BJ (cell line): ENCODE results near the gene NAV2. TPM values are rescaled to one million over a fixed set of nuclear protein-coding genes. Genes with fewer than 3 reads are reported as not detected.

Experiments used
- CTCF ChIA-PET: fragments of 350-600 bp; formaldehyde crosslinking; extraction: SDS; loops from one replicate; lab custom pipeline; 2021; ENCODE audit warnings: antibody characterized with exemption, inconsistent platforms; lab: Yijun Ruan, JAX
- POLR2A ChIA-PET: fragments of 300-600 bp; sonication (Branson Sonifier 250); formaldehyde crosslinking; extraction: SDS; loops from one replicate; lab custom pipeline; 2021; ENCODE audit warnings: antibody characterized with exemption; lab: Charles Lee
- DNase-seq: peaks from one replicate; pipeline ENCODE4 v3.0.0-alpha.2; 2011; ENCODE audit warnings: low read depth
- H3K27me3 ChIP-seq: 2 replicates; pipeline ENCODE4 v1.6.0; 2011; ENCODE audit warnings: low read length; ENCODE audit not compliant: control insufficient read depth, insufficient read depth
- H3K36me3 ChIP-seq: 2 replicates; pipeline ENCODE4 v1.5.1; 2011; ENCODE audit warnings: low read length; ENCODE audit not compliant: control insufficient read depth, insufficient read depth
- H3K4me3 ChIP-seq: 2 replicates; pipeline ENCODE4 v1.5.1; 2011; ENCODE audit warnings: low read depth, mild to moderate bottlenecking, control low read depth, low read length
- CTCF ChIP-seq: IDR thresholded peaks from 2 replicates; pipeline ENCODE4 v1.5.1; 2011; ENCODE audit warnings: low read depth, mild to moderate bottlenecking, control low read depth, inconsistent platforms, low read length, moderate library complexity; ENCODE audit not compliant: insufficient read depth
- polyA plus RNA-seq: library from polyadenylated mRNA; depleted of rRNA; stranded (reverse); fragments of >200 nt; gene quantifications from 2 replicates; pipeline ENCODE4 v1.2.3, GENCODE V29; 2011

NAV2 gene
- polyA plus RNA-seq, 1 experiment = 6.1 TPM

GRCh38 chr11:20034941-20035340, 322.3 kb downstream of the NAV2 start:
- TF ChIP-seq CTCF = no peak
- CTCF ChIA-PET = interaction anchor here (1.1 kb wide), 1 partner anchor 76 kb away, joined by 4 read pairs; no protein-coding TSS in a partner anchor
- Histone ChIP-seq H3K27me3 (no peaks in the 10 kb centered on the region), H3K4me3 (no peak overlapping the region), H3K36me3 (peaks cover 9% of the 10 kb centered on the region)
- no peak for DNase-seq
- POLR2A ChIA-PET = no interaction called here

GRCh38 chr11:20035375-20035700, 322.7 kb downstream of the NAV2 start:
- H3K27me3 ChIP-seq = no peaks in the 10 kb centered on the region
- peaks cover 9% of the 10 kb centered on the region for H3K36me3 ChIP-seq
- ChIA-PET CTCF (interaction anchor here (1.0 to 1.1 kb wide), 2 partner anchors 48 to 76 kb away, joined by 3 to 4 read pairs; no protein-coding TSS in a partner anchor), POLR2A (no interaction called here)
- no peak for DNase-seq
- TF ChIP-seq CTCF = no peak
- H3K4me3 ChIP-seq = no peak overlapping the region

- ChIA-PET CTCF (interaction anchor here (1.0 to 1.7 kb wide), 3 partner anchors 48 to 75 kb away, joined by 3 to 5 read pairs (median 4); no protein-coding TSS in a partner anchor), POLR2A (no interaction called here)
- no peak overlapping the region for H3K4me3 ChIP-seq
- peaks cover 9% of the 10 kb centered on the region for H3K36me3 ChIP-seq
- TF ChIP-seq CTCF = no peak
- DNase-seq = peak; percentile 35
- H3K27me3 ChIP-seq = no peaks in the 10 kb centered on the region
These were observed 323.3 kb downstream of the NAV2 start for GRCh38 chr11:20035701-20036601.

GRCh38 chr11:20036626-20037335, 324.1 kb downstream of the NAV2 start:
- Histone ChIP-seq H3K27me3 (no peaks in the 10 kb centered on the region), H3K36me3 (peaks cover 9% of the 10 kb centered on the region), H3K4me3 (no peak overlapping the region)
- no peak for DNase-seq
- CTCF ChIA-PET = interaction anchor here (1.2 to 1.7 kb wide), 2 partner anchors 13 to 74 kb away, joined by 3 to 5 read pairs; no protein-coding TSS in a partner anchor
- TF ChIP-seq CTCF = no peak
- POLR2A ChIA-PET = no interaction called here
